ENCODE results near the gene UVRAG.

- no peak for TF ChIP-seq POLR2A (IDR thresholded peaks at IDR 0.05)
- TF ChIP-seq, protein P1, sequence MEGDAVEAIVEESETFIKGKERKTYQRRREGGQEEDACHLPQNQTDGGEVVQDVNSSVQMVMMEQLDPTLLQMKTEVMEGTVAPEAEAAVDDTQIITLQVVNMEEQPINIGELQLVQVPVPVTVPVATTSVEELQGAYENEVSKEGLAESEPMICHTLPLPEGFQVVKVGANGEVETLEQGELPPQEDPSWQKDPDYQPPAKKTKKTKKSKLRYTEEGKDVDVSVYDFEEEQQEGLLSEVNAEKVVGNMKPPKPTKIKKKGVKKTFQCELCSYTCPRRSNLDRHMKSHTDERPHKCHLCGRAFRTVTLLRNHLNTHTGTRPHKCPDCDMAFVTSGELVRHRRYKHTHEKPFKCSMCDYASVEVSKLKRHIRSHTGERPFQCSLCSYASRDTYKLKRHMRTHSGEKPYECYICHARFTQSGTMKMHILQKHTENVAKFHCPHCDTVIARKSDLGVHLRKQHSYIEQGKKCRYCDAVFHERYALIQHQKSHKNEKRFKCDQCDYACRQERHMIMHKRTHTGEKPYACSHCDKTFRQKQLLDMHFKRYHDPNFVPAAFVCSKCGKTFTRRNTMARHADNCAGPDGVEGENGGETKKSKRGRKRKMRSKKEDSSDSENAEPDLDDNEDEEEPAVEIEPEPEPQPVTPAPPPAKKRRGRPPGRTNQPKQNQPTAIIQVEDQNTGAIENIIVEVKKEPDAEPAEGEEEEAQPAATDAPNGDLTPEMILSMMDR (IDR thresholded peaks at IDR 0.05 in 4 of 5, conservative IDR thresholded peaks at IDR 0.05 in 1 of 5): no peak
Observed at GRCh38 chr11:75968021-75968625, 153.1 kb downstream of the UVRAG start.

Measured in gastrocnemius medialis (tissue), 4 donors.